HG02885 (cell line): ENCODE results near the gene ZCCHC18.
A peak's percentile ranks its signal among the peaks of the same experiment; 100 is the strongest.

Experiments
- ATAC-seq: cut with Tn5 transposase; IDR thresholded peaks from one replicate; pipeline ENCODE4 v1.9.1; 2021; ENCODE audit warnings: mild to moderate bottlenecking; ENCODE audit not compliant: unreplicated experiment, poor library complexity

Gene ZCCHC18

DNA sequence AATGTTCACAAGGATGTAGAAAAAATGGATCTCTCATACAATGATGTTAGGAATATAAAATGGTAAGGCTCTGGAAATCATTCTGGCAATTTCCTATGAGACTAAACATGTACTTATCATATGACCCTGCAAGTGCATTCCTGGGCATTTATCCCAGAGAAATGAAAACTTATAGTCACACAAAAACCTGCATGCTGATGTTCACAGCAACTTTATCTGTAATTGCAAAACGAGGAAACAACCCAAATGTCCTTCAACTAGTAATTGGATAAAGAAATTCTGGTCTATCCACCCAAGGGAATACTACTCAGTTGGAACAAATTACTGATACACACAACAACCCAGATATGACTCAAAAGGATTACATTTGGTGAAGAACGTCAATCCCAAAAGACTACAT lies 14.5 kb downstream of the ZCCHC18 start:
- ATAC-seq: no peak

- ATAC-seq: no peak
Observed at GRCh38 chrX:104130808-104131207, 18.5 kb downstream of the ZCCHC18 start.

- ATAC-seq: no peak
Observed at GRCh38 chrX:104134583-104135261, 22.4 kb downstream of the ZCCHC18 start.

- ATAC-seq: no peak
Observed at GRCh38 chrX:104135677-104136076, 23.4 kb downstream of the ZCCHC18 start.

- ATAC-seq: peak; percentile 90
Observed at GRCh38 chrX:104136241-104137019, 24.1 kb downstream of the ZCCHC18 start.

DNA sequence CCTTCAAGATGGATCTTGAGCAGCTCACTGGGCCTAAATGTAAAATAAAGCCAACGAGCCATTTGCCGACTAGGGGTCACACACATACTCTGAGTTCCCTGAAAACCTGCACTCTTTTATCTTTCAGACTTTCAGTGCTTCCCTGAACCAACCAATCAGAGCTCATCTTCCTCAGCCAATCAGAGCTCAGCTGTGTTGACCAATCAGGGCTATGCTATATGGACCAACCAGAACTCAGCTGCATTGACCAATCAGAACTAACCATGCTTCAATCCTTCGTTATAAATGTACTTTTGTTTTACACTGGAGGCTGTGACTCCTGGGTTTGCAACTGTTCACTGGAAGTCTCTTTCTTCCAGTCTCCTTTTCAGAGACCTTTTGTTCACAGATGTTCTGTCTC lies 25.2 kb downstream of the ZCCHC18 start:
- no peak for ATAC-seq

DNA sequence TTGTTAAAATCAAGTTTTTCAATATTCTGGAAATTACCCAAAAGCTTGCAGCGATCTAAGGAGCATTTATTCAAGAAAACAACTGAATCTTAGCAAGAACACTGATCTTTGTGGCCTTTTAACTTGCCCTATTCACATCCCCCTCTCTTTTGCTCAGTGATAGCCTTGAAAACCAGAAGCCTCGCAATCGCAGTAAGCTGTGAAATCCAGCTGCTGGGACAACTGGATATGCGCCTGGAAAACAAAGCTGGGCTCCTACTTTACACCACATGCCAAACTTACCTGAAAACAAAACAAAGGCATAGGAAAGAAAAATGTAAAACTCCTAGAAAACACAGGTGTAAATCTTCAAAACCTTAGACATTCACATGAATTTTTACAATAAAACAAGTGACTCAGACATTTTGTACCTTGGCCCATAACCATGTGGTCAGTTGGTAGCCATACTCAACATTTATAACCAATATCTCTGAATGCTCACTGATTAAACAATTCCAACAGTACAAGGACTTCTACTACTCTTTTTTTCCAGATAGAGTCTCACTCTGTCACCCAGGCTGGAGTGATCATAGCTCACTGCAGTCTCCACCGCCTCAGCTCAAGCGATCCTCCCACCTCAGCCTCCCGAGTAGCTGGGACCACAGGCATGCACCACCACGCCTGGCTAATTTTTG lies 28.9 kb downstream of the ZCCHC18 start:
- ATAC-seq: no peak

- no peak for ATAC-seq
Observed at GRCh38 chrX:104151037-104151436, 38.7 kb downstream of the ZCCHC18 start.

DNA sequence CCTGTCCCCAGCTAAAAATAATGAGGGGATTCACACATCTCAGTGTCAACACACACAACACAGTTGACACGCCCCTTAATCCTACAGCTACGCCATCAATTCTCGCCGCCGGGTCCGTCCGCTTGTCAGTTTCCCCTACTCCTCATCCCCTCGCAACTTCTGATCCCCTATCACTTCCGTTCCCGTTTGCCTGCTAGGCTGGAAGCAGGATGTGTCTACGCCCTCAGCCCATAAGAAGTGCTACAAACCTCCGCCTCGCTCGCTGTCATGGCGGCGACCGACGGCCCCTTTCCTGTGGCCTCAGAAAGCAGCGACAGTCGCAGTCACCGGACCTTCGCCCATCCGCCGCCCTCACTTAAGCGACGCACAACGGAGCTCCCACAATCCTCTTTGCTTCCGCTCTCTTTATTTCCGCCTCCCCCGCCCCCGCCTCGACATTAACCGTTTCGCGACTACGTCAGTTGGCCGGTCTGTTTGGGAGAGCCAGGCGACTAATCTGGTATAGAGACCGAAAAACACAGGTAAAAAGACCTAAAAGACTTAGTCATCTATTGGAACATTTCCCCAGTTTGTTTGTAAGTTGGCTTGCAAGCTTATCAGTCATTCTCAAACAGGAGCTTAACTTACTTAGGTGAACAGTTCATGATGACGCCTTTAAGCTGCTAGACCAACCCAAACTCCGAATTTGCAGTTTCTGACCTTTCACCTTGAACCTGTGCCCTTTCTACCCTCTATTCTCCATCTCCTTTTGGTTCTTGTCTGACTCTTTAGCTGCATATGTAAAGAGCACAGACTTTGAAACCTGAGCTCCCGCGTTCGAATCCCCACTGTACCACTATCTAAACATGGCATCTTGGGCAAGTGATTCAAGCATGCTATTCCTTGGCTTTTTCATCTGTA lies 44.6 kb downstream of the ZCCHC18 start, which contains the start of gene SLC25A53:
TSS of gene SLC25A53 (minus strand) at position 380 of the 900 bp plus-strand sequence. CDS start 51,752 bp downstream, outside the sequence.
- ATAC-seq: peak; percentile 93
